ENCODE results near the gene CPT1B.
"Not testable (repeated sequence)": the region's sequence is repeated elsewhere in the genome, so short reads cannot be mapped to it uniquely, and the experiment has no call there.

The CPT1B gene

GRCh38 chr22:50526108-50526833 lies 52.0 kb downstream of the CPT1B start:
- peak; percentile 78 to 84 for DNase-seq

GRCh38 chr22:50525858-50526107 lies 52.4 kb downstream of the CPT1B start:
- no peak for DNase-seq

GRCh38 chr22:50525104-50525857 lies 52.9 kb downstream of the CPT1B start, which contains the start of gene SCO2:
Gene SCO2 (minus strand): TSS chr22:50525598. CDS start chr22:50524411, 1,187 bp downstream.
- DNase-seq, result peak; percentile 97 to 98

- DNase-seq, result no peak
Measured at GRCh38 chr22:50524676-50525103, 53.5 kb downstream of the CPT1B start.

- no peak for DNase-seq
Measured at GRCh38 chr22:50523806-50524675, 54.2 kb downstream of the CPT1B start.

GRCh38 chr22:50523458-50523805 lies 54.8 kb downstream of the CPT1B start:
- no peak for DNase-seq

- DNase-seq, result no peak
Measured at GRCh38 chr22:50522806-50523438, 55.3 kb downstream of the CPT1B start.

- DNase-seq, result no peak
Measured at GRCh38 chr22:50522208-50522805, 55.9 kb downstream of the CPT1B start.

- DNase-seq, result no peak
Measured at GRCh38 chr22:50521710-50522109, 56.5 kb downstream of the CPT1B start.

GRCh38 chr22:50520826-50521453 lies 57.3 kb downstream of the CPT1B start:
- DNase-seq, result no peak

- DNase-seq, result not testable (repeated sequence)
Measured at GRCh38 chr22:50520184-50520583, 58.0 kb downstream of the CPT1B start.

- DNase-seq, result no peak
Measured at GRCh38 chr22:50519151-50519550, 59.1 kb downstream of the CPT1B start.
